CMK (cell line): Measurements from ENCODE around the gene COL1A1.

Experiments used
- DNase-seq: peaks from one replicate; pipeline ENCODE4 v3.0.0-alpha.2; 2010; ENCODE audit warnings: low read depth

COL1A1 gene

GRCh38 chr17:50201276-50201854 lies at the start of gene COL1A1:
Gene COL1A1, minus strand, starts transcription at chr17:50201631. Its CDS starts 118 bp downstream, at chr17:50201513.
- DNase-seq, result no peak

GRCh38 chr17:50248255-50248654 lies 46.8 kb upstream of the COL1A1 start:
- DNase-seq, result no peak

- DNase-seq, result no peak
Measured at GRCh38 chr17:50244771-50245170, 43.3 kb upstream of the COL1A1 start.

- no peak for DNase-seq
Measured at GRCh38 chr17:50241431-50241830, 40.0 kb upstream of the COL1A1 start.

GRCh38 chr17:50240851-50241250 lies 39.4 kb upstream of the COL1A1 start:
- DNase-seq, result no peak

GRCh38 chr17:50239937-50240336 lies 38.5 kb upstream of the COL1A1 start:
- DNase-seq, result no peak

- no peak for DNase-seq
Measured at GRCh38 chr17:50238601-50239280, 37.3 kb upstream of the COL1A1 start.

GRCh38 chr17:50237901-50238300 lies 36.5 kb upstream of the COL1A1 start:
- no peak for DNase-seq

GRCh38 chr17:50234581-50234980 lies 33.1 kb upstream of the COL1A1 start:
- DNase-seq, result no peak

- no peak for DNase-seq
Measured at GRCh38 chr17:50225701-50226240, 24.3 kb upstream of the COL1A1 start.

- DNase-seq, result no peak
Measured at GRCh38 chr17:50222922-50223321, 21.5 kb upstream of the COL1A1 start.

GRCh38 chr17:50221864-50222545 lies 20.6 kb upstream of the COL1A1 start:
- DNase-seq, result no peak

GRCh38 chr17:50221266-50221863 lies 19.9 kb upstream of the COL1A1 start:
- no peak for DNase-seq

GRCh38 chr17:50220811-50221210 lies 19.4 kb upstream of the COL1A1 start:
- DNase-seq, result no peak

- DNase-seq, result no peak
Measured at GRCh38 chr17:50219939-50220465, 18.6 kb upstream of the COL1A1 start.

GRCh38 chr17:50219342-50219741 lies 17.9 kb upstream of the COL1A1 start:
- DNase-seq, result no peak

GRCh38 chr17:50218771-50219315 lies 17.4 kb upstream of the COL1A1 start:
- DNase-seq, result no peak

GRCh38 chr17:50218071-50218759 lies 16.8 kb upstream of the COL1A1 start:
- no peak for DNase-seq

- no peak for DNase-seq
Measured at GRCh38 chr17:50217591-50217990, 16.2 kb upstream of the COL1A1 start.

GRCh38 chr17:50214976-50215760 lies 13.7 kb upstream of the COL1A1 start:
- DNase-seq, result no peak
